SH-SY5Y (cell line): Measurements from ENCODE around the gene ATP2A1.

ENCODE experiments used
- GATA2 ChIP-seq: IDR thresholded peaks from 2 replicates; pipeline ENCODE4 v1.6.1; 2011; ENCODE audit warnings: mild to moderate bottlenecking, low read depth, low read length
- GATA3 ChIP-seq: IDR thresholded peaks from 2 replicates; pipeline ENCODE4 v1.6.1; 2011; ENCODE audit warnings: low read depth, mild to moderate bottlenecking, low read length, moderate library complexity

DNA sequence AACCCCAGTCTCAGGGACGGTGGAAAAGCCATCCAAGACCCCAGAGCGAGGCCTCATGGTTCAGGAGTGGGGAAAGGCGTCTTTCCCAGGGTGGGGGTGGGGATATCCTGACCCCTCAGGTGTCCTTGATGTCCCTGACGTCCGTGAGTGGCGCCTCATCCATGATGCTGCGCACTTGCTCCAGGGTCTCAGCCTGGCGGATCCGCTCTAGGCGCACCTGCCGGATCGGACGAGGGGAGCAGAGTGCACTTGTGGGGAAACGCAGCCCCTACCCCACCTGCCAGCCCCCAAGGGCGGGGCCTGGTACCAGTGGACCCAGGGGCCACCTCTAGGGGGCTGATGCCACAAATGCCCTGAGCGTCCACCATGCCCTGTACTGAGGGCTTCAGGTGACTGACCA is 26.5 kb downstream of the ATP2A1 start:
- TF ChIP-seq GATA2 (no peak), GATA3 (no peak)
